GM18517 (cell line): Measurements from ENCODE around the gene TNKS1BP1.

Experiments
- ATAC-seq: cut with Tn5 transposase; IDR thresholded peaks from one replicate; pipeline ENCODE4 v1.9.1; 2021; ENCODE audit warnings: mild to moderate bottlenecking, moderate library complexity; ENCODE audit not compliant: unreplicated experiment

Gene TNKS1BP1

GRCh38 chr11:57263351-57263750 lies 61.4 kb downstream of the TNKS1BP1 start:
- ATAC-seq, result no peak

GRCh38 chr11:57262157-57262556 lies 62.6 kb downstream of the TNKS1BP1 start:
- no peak for ATAC-seq

- no peak for ATAC-seq
Observed at GRCh38 chr11:57260937-57261783, 63.6 kb downstream of the TNKS1BP1 start.

- ATAC-seq, result no peak
Observed at GRCh38 chr11:57256119-57256518, 68.6 kb downstream of the TNKS1BP1 start.

GRCh38 chr11:57255618-57256017 lies 69.1 kb downstream of the TNKS1BP1 start:
- no peak for ATAC-seq

- ATAC-seq, result no peak
Observed at GRCh38 chr11:57254631-57255030, 70.1 kb downstream of the TNKS1BP1 start.

- ATAC-seq, result no peak
Observed at GRCh38 chr11:57251491-57252104, 73.2 kb downstream of the TNKS1BP1 start.

- ATAC-seq, result no peak
Observed at GRCh38 chr11:57251037-57251436, 73.7 kb downstream of the TNKS1BP1 start.
